ENCODE measurements around the gene VPS4B. TPM values are rescaled to one million over a fixed set of nuclear protein-coding genes. Genes with fewer than 3 reads are reported as not detected.
"Not testable (repeated sequence)": the region's sequence is repeated elsewhere in the genome, so short reads cannot be mapped to it uniquely, and the experiment has no call there.

Gene VPS4B
- total and polyA plus RNA-seq, 8 donors = 4.8 to 37.2 (median 26.5) TPM

DNA sequence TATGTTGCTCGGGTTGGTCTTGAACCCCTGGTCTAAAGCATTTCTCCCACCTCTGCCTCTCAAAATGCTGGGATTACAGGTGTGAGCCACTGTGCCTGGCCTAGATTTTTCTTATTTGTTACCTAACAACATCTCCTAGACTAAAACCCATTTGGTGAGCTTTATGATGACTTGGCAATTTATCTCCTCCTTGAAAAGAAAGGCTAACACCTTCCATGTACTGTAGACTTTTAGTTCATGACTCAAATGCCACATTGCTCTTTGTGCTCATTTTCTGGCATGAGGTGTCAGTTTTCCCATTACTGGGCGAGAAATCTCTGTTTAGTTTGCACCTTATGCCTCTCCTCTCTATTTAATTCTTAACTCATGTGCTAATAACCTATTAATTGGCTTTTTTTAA, 42.2 kb upstream of the VPS4B start:
- FAIRE-seq = no peak
- ATAC-seq = no peak

DNA sequence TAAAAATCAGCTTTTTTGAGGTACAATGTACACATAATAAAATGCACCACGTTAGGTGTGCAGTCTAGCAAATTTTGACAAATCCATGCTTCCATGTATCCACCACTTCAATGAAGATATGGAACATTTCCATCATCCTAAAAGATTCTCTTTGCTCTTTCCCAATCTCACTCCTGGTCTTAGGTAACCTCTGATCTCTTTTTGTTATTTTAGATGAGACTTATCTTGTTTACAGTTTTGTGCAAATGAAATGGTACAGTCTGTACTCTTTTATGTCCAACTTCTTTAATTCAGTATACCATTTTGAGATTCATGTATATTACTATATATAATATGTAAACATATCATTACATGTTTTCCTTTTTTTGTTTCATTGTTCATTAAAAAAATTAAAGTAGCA, 38.1 kb upstream of the VPS4B start:
- 61 to 66% methylated on average over 1 of the region's 1 CpG for whole genome bisulfite sequencing, 2 donors
- no peak overlapping the region for H3K27ac ChIP-seq
- FAIRE-seq = no peak
- H3K27me3 ChIP-seq = no peaks in the 10 kb centered on the region
- H3K36me3 ChIP-seq = no peaks in the 10 kb centered on the region
- ATAC-seq = no peak
- H3K4me1 ChIP-seq = no peaks in the 10 kb centered on the region
- no peaks in the 10 kb centered on the region for H3K9me3 ChIP-seq
- TF ChIP-seq, protein P1, sequence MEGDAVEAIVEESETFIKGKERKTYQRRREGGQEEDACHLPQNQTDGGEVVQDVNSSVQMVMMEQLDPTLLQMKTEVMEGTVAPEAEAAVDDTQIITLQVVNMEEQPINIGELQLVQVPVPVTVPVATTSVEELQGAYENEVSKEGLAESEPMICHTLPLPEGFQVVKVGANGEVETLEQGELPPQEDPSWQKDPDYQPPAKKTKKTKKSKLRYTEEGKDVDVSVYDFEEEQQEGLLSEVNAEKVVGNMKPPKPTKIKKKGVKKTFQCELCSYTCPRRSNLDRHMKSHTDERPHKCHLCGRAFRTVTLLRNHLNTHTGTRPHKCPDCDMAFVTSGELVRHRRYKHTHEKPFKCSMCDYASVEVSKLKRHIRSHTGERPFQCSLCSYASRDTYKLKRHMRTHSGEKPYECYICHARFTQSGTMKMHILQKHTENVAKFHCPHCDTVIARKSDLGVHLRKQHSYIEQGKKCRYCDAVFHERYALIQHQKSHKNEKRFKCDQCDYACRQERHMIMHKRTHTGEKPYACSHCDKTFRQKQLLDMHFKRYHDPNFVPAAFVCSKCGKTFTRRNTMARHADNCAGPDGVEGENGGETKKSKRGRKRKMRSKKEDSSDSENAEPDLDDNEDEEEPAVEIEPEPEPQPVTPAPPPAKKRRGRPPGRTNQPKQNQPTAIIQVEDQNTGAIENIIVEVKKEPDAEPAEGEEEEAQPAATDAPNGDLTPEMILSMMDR (IDR thresholded peaks at IDR 0.05) = no peak
- no peak for DNase-seq
- no peak overlapping the region for H3K4me3 ChIP-seq
- intact Hi-C loops (cut with DNase I) = no loop called here

More for the DNA sequence above, 42.2 kb upstream of the VPS4B start:
- no peak for DNase-seq
- H3K27ac ChIP-seq = no peak overlapping the region
- H3K4me3 ChIP-seq = no peak overlapping the region
- H3K4me1 ChIP-seq = no peaks in the 10 kb centered on the region
- 85 to 91% methylated on average over 2 of the region's 2 CpGs for WGBS, 2 donors
- H3K27me3 ChIP-seq = no peaks in the 10 kb centered on the region
- no peaks in the 10 kb centered on the region for H3K36me3 ChIP-seq
- H3K9me3 ChIP-seq = no peaks in the 10 kb centered on the region
- intact Hi-C loops (cut with DNase I) = no loop called here
- TF ChIP-seq, protein P1 (IDR thresholded peaks at IDR 0.05) = no peak

DNA sequence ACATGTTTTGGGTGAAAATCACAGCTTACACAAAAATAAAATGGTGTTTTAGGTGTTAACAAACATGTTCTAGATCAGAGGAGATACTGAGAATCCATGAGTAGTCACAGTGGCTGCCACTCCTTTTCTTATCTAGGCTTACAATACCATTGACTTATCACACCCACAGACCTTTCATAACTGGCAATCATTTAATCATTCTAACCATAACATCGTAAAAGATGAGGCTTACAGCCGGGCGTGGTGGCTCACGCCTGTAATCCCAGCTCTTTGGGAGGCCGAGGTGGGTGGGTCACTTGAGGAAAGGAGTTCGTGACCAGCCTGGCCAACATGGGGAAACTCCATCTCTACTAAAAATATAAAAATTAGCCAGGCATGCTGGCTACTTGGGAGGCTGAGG, 35.7 kb upstream of the VPS4B start:
- Histone ChIP-seq H3K27me3 (no peaks in the 10 kb centered on the region), H3K4me3 (no peak overlapping the region), H3K9me3 (no peaks in the 10 kb centered on the region), H3K36me3 (no peaks in the 10 kb centered on the region), H3K27ac (no peak overlapping the region), H3K4me1 (no peaks in the 10 kb centered on the region)
- 78 to 80% methylated on average over 6 of the region's 6 CpGs for WGBS, 2 donors
- DNase-seq (no peak), FAIRE-seq (no peak), ATAC-seq (no peak)
- intact Hi-C loops (cut with DNase I) = no loop called here
- TF ChIP-seq, protein P1 (IDR thresholded peaks at IDR 0.05) = no peak

DNA sequence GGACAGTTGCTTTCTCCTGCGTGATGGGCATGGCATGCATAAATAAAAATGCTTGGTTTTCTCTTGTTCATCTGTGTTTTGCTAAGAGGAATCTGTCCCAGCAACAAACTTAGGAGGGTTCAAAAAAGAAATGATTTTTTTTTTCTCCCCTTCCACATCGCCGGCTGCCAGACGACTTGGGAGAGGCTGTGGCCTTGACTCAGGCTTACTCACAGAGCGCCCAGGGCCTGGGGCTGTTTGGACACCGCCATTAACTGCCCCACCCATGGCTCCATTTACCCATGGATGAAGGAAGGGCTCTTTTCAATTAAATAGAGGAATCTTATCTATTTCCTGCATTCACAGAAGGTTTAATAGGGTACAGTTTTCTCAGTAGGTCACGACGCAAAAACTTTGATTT, 32.2 kb upstream of the VPS4B start:
- Histone ChIP-seq H3K4me3 (no peak overlapping the region), H3K27ac (no peak overlapping the region), H3K36me3 (no peaks in the 10 kb centered on the region), H3K27me3 (no peaks in the 10 kb centered on the region), H3K4me1 (no peaks in the 10 kb centered on the region), H3K9me3 (no peaks in the 10 kb centered on the region)
- ATAC-seq = no peak
- 91 to 95% methylated on average over 8 of the region's 8 CpGs for WGBS, 2 donors
- no peak for FAIRE-seq
- TF ChIP-seq, protein P1 (IDR thresholded peaks at IDR 0.05) = no peak
- no peak for DNase-seq
- intact Hi-C loops (cut with DNase I) = no loop called here

DNA sequence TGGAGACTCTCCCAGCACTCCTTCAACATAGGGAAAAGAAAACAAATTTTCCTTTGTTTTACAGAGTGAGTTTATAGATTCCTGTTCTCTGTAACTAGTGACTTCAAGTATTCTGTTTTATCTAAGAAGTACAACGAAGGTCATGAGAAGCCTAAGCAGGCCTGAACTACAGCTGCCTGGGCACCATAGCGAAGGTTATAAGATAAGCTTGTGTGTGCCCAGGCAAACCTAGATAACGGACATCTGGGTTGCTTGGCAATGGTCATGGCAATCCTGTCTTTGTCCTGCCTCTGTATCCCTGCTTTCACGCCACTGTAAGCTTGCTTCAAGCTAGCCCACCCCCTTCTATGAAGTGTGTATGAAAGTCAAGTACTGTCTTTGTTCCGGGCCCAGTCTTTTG, 30.5 kb upstream of the VPS4B start:
- H3K27me3 ChIP-seq; H3K4me3 ChIP-seq; H3K9me3 ChIP-seq; DNase-seq; H3K4me1 ChIP-seq; intact Hi-C loops (cut with DNase I); H3K36me3 ChIP-seq; FAIRE-seq: not testable (repeated sequence)
- WGBS, 2 donors = 30 to 34% methylated on average over 5 of the region's 5 CpGs
- ATAC-seq = peak in 3 of 4 donors; percentile 40 to 72 (median 48)
- peak overlapping the region in 1 of 4 donors; percentile 53 for H3K27ac ChIP-seq

All from pancreas (tissue), 10 donors.